ENCODE results near the gene TEX35.

DNA sequence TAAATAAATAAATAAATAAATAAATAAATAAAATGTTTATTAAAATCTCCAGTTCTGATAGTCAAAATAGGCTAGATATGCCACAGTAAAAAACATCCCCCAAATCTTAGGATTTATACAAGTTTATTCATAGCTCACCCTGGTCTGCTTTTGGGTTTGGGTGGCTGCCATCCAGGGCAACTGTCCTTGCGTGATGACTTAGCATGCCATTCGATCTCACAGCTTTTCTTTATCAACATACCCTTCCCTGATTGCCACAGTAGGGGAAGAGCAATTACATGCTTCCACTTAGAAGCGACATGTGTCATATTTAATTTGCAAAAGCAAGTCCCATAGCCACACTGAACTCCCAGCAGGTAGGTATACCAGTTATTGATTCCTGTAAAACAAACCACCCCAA lies 52.7 kb downstream of the TEX35 start:
- no peak for TF ChIP-seq EP300 (IDR thresholded peaks at IDR 0.05)
- TF ChIP-seq, protein P1, sequence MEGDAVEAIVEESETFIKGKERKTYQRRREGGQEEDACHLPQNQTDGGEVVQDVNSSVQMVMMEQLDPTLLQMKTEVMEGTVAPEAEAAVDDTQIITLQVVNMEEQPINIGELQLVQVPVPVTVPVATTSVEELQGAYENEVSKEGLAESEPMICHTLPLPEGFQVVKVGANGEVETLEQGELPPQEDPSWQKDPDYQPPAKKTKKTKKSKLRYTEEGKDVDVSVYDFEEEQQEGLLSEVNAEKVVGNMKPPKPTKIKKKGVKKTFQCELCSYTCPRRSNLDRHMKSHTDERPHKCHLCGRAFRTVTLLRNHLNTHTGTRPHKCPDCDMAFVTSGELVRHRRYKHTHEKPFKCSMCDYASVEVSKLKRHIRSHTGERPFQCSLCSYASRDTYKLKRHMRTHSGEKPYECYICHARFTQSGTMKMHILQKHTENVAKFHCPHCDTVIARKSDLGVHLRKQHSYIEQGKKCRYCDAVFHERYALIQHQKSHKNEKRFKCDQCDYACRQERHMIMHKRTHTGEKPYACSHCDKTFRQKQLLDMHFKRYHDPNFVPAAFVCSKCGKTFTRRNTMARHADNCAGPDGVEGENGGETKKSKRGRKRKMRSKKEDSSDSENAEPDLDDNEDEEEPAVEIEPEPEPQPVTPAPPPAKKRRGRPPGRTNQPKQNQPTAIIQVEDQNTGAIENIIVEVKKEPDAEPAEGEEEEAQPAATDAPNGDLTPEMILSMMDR (IDR thresholded peaks at IDR 0.05): no peak

All from suprapubic skin (tissue), 3 donors.